ENCODE data around the gene WNT3. TPM values are rescaled to one million over a fixed set of nuclear protein-coding genes. Genes with fewer than 3 reads are reported as not detected.
"Not testable (repeated sequence)": the region's sequence is repeated elsewhere in the genome, so short reads cannot be mapped to it uniquely, and the experiment has no call there.

The WNT3 gene
- polyA plus RNA-seq, 2 of the 4 experiments (the other 2 are of a cell fraction), result 8.3 to 10.8 TPM

GRCh38 chr17:46758614-46759013, 59.9 kb downstream of the WNT3 start (continued):
- TF ChIP-seq ESRRA (IDR thresholded peaks at IDR 0.05; ENCODE audit: borderline replicate concordance, low read length) (no peak), ATOH8 (CRISPR knock-in tag; IDR thresholded peaks at IDR 0.05; ENCODE audit: low read depth) (no peak), REST (IDR thresholded peaks at IDR 0.05) (no peak), SMC3 (IDR thresholded peaks at IDR 0.05) (no peak), MYC (IDR thresholded peaks at IDR 0.05; ENCODE audit: borderline replicate concordance, low read length) (no peak), FOSL2 (IDR thresholded peaks at IDR 0.05) (no peak), FOSL2 (CRISPR knock-in tag; IDR thresholded peaks at IDR 0.05) (peak; percentile 85), ELK1 (IDR thresholded peaks at IDR 0.05; ENCODE audit: low read depth, low read length) (no peak), BCL3 (IDR thresholded peaks at IDR 0.05) (no peak), CHD2 (IDR thresholded peaks at IDR 0.05; ENCODE audit: low read length, partially characterized antibody) (no peak), RCOR1 (IDR thresholded peaks at IDR 0.05; ENCODE audit: low read depth, low read length) (no peak), POLR2A (IDR thresholded peaks at IDR 0.05; ENCODE audit: low read length) (no peak), MAFK (IDR thresholded peaks at IDR 0.05; ENCODE audit: partially characterized antibody) (peak; percentile 75), HEYL (CRISPR knock-in tag; IDR thresholded peaks at IDR 0.05) (no peak), NR3C1 (IDR thresholded peaks at IDR 0.05) (no peak), KDM5A (IDR thresholded peaks at IDR 0.05) (no peak), EHMT2 (IDR thresholded peaks at IDR 0.05; ENCODE audit: low read depth) (no peak), NFE2L2 (conservative IDR thresholded peaks at IDR 0.05; ENCODE audit: low read length) (no peak)
- TF ChIP-seq, protein P1, sequence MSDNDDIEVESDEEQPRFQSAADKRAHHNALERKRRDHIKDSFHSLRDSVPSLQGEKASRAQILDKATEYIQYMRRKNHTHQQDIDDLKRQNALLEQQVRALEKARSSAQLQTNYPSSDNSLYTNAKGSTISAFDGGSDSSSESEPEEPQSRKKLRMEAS (IDR thresholded peaks at IDR 0.05), result 0 out of 2 replicates have a peak, but pooled peaks have one; percentile 16

- H3K9me3 ChIP-seq; POLR2A ChIA-PET; FAIRE-seq; DNase-seq (ENCODE audit: low read depth in 1 of 2, low spot score in 1 of 2); H3K4me2 ChIP-seq; ATAC-seq; H3K4me3 ChIP-seq: not testable (repeated sequence)
- Histone ChIP-seq H3K27ac (peak overlapping the region in 1 of 2 experiments; percentile 57; a peak in 1 of 6 replicates), H3K4me1 (peaks cover 26% of the 10 kb centered on the region)
- 73% methylated on average over 4 of the region's 4 CpGs for WGBS (ENCODE audit: missing lambda C conversion rate)
- CTCF ChIA-PET, result interaction anchor here (1.2 to 1.3 kb wide), 3 partner anchors 13 to 78 kb away, joined by 3 to 6 read pairs (median 3); no protein-coding TSS in a partner anchor
Observed at GRCh38 chr17:46757588-46757987, 60.9 kb downstream of the WNT3 start.

DNA sequence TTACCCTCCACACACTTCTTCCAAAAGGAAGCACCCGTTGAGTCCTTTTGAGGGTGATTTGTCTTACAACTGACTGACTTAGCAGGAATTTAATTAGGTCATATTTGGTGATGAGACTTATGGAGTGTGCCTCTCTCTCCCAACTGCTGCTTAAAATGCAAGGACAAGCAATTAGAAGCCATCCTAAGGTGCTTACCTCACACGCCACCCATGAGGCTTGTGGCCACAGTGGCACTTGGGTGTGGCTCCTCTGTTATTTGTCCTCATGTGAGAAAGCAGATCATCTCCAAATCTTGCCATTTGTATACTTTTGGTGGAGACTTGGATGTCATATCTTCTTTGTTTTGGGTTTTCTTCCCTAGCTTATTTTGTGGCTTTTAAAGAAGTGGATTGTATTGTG, 61.6 kb downstream of the WNT3 start:
- no peak overlapping the region for H3K4me3 ChIP-seq
- peaks cover 26% of the 10 kb centered on the region for H3K4me1 ChIP-seq
- no peak overlapping the region for H3K4me2 ChIP-seq
- FAIRE-seq (no peak), ATAC-seq (no peak), DNase-seq (ENCODE audit: low read depth in 1 of 2, low spot score in 1 of 2) (no peak)
- H3K27ac ChIP-seq, result no peak overlapping the region
- 93% methylated on average over 2 of the region's 2 CpGs for WGBS (ENCODE audit: missing lambda C conversion rate)
- no peaks in the 10 kb centered on the region for H3K9me3 ChIP-seq
- POLR2A ChIA-PET, result no interaction called here
- CTCF ChIA-PET, result interaction anchor here (1.0 to 2.1 kb wide), 3 partner anchors 8 to 25 kb away, joined by 3 to 6 read pairs (median 3); no protein-coding TSS in a partner anchor
- TF ChIP-seq ZC3H11A (IDR thresholded peaks at IDR 0.05) (no peak), NPAS2 (CRISPR knock-in tag; IDR thresholded peaks at IDR 0.05; ENCODE audit: borderline replicate concordance) (no peak), POLR2A (IDR thresholded peaks at IDR 0.05; ENCODE audit: low read length) (no peak), RARB (CRISPR knock-in tag; IDR thresholded peaks at IDR 0.05) (no peak), USF2 (IDR thresholded peaks at IDR 0.05) (no peak), TFCP2L1 (CRISPR knock-in tag; IDR thresholded peaks at IDR 0.05) (no peak), GATA3 (IDR thresholded peaks at IDR 0.05; ENCODE audit: borderline replicate concordance) (no peak), ATOH8 (CRISPR knock-in tag; IDR thresholded peaks at IDR 0.05; ENCODE audit: low read depth) (no peak), ESRRA (IDR thresholded peaks at IDR 0.05; ENCODE audit: borderline replicate concordance, low read length) (no peak), CHD2 (IDR thresholded peaks at IDR 0.05; ENCODE audit: low read length, partially characterized antibody) (no peak)

Measured in A549 (cell line).